Neural cell (in vitro differentiated cells): ENCODE results near the gene ATP6V1G3.

Source experiments
- CTCF ChIP-seq: fragments of 450-650 bp; IDR thresholded peaks from 2 replicates; pipeline ENCODE4 v1.5.1; 2014; ENCODE audit warnings: antibody characterized with exemption, mild to moderate bottlenecking, moderate library complexity; ENCODE audit not compliant: poor library complexity, severe bottlenecking
- EP300 ChIP-seq: fragments of 450-650 bp; conservative IDR thresholded peaks from 2 replicates; pipeline ENCODE4 v1.6.1; 2014; ENCODE audit warnings: antibody characterized with exemption, mild to moderate bottlenecking, moderate library complexity; ENCODE audit not compliant: poor library complexity, severe bottlenecking
- EZH2 ChIP-seq: fragments of 200-600, 300-800 bp; shearing (Covaris generic), sonication (generic); IDR thresholded peaks from 2 replicates; pipeline ENCODE4 v1.6.1; 2014; ENCODE audit warnings: antibody characterized with exemption, low read length, borderline replicate concordance, mild to moderate bottlenecking; ENCODE audit not compliant: insufficient read depth, poor library complexity, severe bottlenecking
- MXI1 ChIP-seq: fragments of 450-650 bp; conservative IDR thresholded peaks from 2 replicates; pipeline ENCODE4 v1.6.1; 2014; ENCODE audit warnings: antibody characterized with exemption, mild to moderate bottlenecking; ENCODE audit not compliant: poor library complexity, severe bottlenecking
- POLR2AphosphoS5 ChIP-seq: IDR thresholded peaks from 2 replicates; pipeline ENCODE4 v1.6.1; 2012
- RAD21 ChIP-seq: fragments of 450-650 bp; conservative IDR thresholded peaks from 2 replicates; pipeline ENCODE4 v1.6.1; 2014; ENCODE audit warnings: antibody characterized with exemption, mild to moderate bottlenecking, moderate library complexity
- SMC3 ChIP-seq: fragments of 450-650 bp; conservative IDR thresholded peaks from 2 replicates; pipeline ENCODE4 v1.6.1; 2014; ENCODE audit warnings: antibody characterized with exemption, mild to moderate bottlenecking, moderate library complexity; ENCODE audit not compliant: poor library complexity
- TAF1 ChIP-seq: IDR thresholded peaks from 2 replicates; pipeline ENCODE4 v1.6.1; 2012; ENCODE audit warnings: low read depth
- TF ChIP-seq, protein P1 (sequence below): IDR thresholded peaks from 2 replicates; pipeline ENCODE4 v1.6.1; 2012; ENCODE audit warnings: borderline replicate concordance

DNA sequence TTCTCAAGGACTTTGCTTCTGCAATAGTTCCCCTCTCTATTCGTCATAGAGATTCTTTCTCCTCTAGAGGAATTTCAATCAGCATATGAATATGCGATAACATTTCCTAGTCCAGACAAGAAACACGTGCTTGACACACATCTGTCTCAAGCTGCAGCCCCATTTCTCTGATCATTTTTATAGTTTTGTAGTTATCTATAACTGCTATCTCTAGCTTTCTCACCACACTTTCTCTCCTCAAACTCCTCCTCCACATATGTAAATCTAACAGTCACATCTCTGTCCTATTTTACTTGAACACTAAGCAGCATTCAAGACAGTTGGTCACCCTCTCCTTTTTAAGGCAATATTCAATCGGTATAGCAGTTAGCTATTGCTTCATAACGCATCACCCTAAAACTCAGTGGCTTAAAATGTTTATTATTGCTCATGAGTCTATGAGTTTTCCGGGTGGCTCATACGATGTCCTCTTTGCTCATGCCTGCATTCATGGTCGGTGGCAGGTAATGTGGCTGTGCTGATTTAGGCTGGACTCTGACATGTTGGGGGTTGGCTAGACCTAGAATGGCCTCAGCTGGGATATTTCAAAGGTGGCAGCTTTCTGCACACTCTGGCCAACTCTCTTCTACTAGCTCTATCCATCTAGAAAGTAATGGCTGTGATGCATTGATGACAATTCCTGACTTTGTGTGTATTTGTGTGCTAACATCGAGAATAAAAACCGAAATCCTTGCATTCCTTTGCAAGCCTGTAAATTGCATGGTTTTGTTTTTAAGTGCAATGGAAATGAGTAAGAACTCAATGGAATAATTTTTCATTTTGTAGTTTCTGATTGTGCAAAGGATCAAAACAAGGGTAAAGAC is 20.6 kb downstream of the ATP6V1G3 start:
- no peak for TF ChIP-seq POLR2AphosphoS5
- TF ChIP-seq CTCF: no peak
- no peak for TF ChIP-seq EP300
- no peak for TF ChIP-seq RAD21
- no peak for TF ChIP-seq EZH2
- TF ChIP-seq SMC3: no peak
- TF ChIP-seq, protein P1, sequence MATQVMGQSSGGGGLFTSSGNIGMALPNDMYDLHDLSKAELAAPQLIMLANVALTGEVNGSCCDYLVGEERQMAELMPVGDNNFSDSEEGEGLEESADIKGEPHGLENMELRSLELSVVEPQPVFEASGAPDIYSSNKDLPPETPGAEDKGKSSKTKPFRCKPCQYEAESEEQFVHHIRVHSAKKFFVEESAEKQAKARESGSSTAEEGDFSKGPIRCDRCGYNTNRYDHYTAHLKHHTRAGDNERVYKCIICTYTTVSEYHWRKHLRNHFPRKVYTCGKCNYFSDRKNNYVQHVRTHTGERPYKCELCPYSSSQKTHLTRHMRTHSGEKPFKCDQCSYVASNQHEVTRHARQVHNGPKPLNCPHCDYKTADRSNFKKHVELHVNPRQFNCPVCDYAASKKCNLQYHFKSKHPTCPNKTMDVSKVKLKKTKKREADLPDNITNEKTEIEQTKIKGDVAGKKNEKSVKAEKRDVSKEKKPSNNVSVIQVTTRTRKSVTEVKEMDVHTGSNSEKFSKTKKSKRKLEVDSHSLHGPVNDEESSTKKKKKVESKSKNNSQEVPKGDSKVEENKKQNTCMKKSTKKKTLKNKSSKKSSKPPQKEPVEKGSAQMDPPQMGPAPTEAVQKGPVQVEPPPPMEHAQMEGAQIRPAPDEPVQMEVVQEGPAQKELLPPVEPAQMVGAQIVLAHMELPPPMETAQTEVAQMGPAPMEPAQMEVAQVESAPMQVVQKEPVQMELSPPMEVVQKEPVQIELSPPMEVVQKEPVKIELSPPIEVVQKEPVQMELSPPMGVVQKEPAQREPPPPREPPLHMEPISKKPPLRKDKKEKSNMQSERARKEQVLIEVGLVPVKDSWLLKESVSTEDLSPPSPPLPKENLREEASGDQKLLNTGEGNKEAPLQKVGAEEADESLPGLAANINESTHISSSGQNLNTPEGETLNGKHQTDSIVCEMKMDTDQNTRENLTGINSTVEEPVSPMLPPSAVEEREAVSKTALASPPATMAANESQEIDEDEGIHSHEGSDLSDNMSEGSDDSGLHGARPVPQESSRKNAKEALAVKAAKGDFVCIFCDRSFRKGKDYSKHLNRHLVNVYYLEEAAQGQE: no peak
- no peak for TF ChIP-seq MXI1
- TF ChIP-seq TAF1: no peak
